ENCODE data around the gene ZNF211.

GRCh38 chr19:57632987-57633831 lies at the start of gene ZNF211:
- TF ChIP-seq CTCF (IDR thresholded peaks at IDR 0.05 in 4 of 5, conservative IDR thresholded peaks at IDR 0.05 in 1 of 5) = no peak
- TF ChIP-seq POLR2A (IDR thresholded peaks at IDR 0.05) = no peak
